Left ventricle myocardium superior (tissue), 1 donor: ENCODE data around the gene NSMF. TPM values are rescaled to one million over a fixed set of nuclear protein-coding genes. Genes with fewer than 3 reads are reported as not detected.
"Not testable (repeated sequence)": the region's sequence is repeated elsewhere in the genome, so short reads cannot be mapped to it uniquely, and the experiment has no call there.

Experiments used
- ATAC-seq: fragments of 200-7000 bp; cut with Tn5 transposase; one replicate; pipeline ENCODE4 v1.9.1; 2020; ENCODE audit warnings: mild to moderate bottlenecking, moderate library complexity
- DNase-seq: peaks from one replicate; pipeline ENCODE4 v3.0.0-alpha.2; 2020
- intact Hi-C: fragments of 100-400 bp; cut with micrococcal nuclease; formaldehyde crosslinking; loops from one replicate; pipeline ENCODE4 v1.11.0; 2022
- total RNA-seq: library from RNA; stranded (reverse); fragmentation: NEBNext Ultra II Directional; extraction: Animal tissue kit (Norgen Biotek cat#: 25700); gene quantifications from one replicate; pipeline ENCODE4 v1.2.1, GENCODE V29; 2021
- donor health status: DM: no; HTN: yes; CAD: no; lungs with severe emphysema.

Gene NSMF
- total RNA-seq, 1 donor from 2014 or later, result 10.2 TPM

DNA sequence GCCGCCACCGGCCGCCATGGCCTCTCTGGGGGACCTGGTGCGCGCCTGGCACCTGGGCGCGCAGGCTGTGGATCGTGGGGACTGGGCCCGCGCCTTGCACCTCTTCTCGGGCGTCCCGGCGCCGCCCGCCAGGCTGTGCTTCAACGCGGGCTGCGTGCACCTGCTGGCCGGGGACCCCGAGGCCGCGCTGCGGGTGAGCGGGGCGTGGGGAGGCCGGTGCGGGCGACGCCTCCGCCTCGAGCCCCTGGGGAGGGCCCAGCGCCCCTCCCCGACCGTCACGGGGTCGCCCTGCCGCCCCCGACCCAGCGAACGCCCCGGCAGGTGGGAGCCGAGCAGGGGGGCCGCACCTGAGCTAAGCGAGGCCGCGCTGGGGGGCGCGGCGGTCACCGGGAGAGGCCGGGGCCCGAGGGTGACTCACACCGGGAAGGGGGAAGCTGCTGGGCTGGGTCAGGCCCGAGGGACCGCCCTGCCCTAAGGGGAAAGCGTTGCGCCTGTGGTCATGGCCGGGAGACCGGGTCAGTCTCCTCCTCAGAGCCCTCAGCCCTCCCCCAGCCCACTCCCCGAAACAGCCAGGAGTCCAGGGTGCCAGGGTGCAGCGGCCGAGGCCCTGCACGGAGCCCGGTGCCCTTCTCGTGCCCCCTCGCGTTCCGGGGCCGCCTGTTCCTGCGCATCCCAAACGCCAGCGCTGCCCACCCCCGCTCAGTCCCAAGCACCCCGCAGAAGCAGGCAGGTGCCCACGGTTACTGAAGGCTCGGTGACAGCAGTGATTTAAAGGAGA lies 35.4 kb downstream of the NSMF start:
- intact Hi-C loops, result no loop called here
- ATAC-seq, result peak; percentile 12
- DNase-seq, result peak; percentile 46

- intact Hi-C loops, result no loop called here
- ATAC-seq (peak; percentile 95), DNase-seq (peak; percentile 97)
Measured at GRCh38 chr9:137422604-137423513, 36.3 kb downstream of the NSMF start, which contains the start of the genes EXD3 and NOXA1. Gene EXD3 (minus strand): TSS chr9:137423162. CDS start chr9:137395357, 27,805 bp downstream. Gene NOXA1 (plus strand): TSS chr9:137423393. CDS start chr9:137423530, 137 bp downstream.

- intact Hi-C loops, result no loop called here
- no peak for DNase-seq
- ATAC-seq, result no peak
Measured at GRCh38 chr9:137421838-137422603, 37.1 kb downstream of the NSMF start.

DNA sequence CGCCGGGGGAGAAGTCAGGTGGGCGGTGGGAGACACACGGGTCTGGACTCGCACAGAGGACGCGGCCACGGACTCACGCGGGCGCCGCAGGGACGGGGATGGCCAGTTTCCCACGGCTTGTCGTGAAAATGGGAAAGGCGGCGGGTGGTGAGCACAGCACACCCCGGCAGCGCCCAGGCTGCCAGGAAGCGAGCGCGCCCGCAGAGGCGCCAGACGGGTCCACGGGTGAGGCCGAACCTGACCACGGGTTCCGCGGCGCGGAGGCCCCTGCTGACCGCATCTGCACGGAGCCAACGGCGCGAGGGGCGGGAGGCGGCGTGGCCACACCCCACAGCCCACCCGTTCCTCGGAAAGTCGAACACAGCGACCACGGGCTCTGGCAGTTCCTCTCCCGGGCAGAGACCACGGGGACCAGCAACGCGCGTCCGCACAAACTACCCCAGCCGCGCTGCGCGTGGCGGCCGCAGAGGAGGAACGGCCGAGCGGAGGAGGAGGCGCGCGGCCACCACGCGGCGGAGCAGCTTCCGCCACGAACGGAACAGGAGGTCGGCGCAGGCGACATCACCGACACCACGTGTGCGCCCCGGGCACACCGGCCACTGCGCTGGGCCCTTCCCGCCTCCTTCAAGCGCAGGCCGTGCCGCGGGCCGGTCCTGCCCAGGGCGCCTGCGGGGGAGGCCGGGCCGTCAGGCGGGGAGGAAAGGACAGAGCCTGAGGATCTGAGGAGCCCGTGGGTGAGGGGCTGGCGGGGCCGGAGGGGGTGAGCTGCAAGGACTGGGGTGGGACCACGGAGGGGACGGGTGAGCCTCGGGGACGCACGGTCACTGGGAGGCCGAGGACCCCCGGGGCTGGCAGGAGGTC lies 41.7 kb downstream of the NSMF start:
- ATAC-seq (peak; percentile 47), DNase-seq (peak; percentile 47)
- intact Hi-C loops, result no loop called here

DNA sequence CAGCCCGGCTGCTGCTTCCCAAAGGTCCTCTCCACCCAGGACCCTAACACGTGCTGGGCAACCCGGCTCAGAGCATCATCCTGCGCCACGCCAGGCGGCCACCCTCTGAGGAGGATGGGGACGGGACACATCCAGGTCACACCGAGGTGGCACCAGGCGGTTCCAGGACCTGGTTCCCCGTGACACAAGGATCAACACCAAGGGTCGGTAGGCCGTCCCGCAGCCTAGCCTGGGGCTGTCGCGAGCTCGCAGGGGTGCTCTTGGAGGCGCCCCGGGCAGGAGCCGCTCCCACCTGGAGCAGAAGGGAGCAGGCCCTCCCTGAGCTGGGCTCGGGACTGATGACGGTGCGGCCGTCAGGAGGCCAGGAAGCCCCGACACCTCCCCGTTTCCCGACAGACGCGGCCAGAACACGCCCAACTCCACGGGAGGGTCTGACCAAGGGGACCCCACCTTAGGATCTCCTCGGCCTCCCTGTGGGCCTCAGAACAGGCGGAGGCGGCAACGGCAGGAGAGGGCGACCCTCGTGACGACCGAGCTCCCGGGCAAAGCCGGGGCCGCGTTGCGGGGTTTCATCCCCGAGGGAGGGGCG lies 42.5 kb downstream of the NSMF start:
- peak; percentile 17 for ATAC-seq
- intact Hi-C loops, result no loop called here
- DNase-seq, result peak; percentile 31

DNA sequence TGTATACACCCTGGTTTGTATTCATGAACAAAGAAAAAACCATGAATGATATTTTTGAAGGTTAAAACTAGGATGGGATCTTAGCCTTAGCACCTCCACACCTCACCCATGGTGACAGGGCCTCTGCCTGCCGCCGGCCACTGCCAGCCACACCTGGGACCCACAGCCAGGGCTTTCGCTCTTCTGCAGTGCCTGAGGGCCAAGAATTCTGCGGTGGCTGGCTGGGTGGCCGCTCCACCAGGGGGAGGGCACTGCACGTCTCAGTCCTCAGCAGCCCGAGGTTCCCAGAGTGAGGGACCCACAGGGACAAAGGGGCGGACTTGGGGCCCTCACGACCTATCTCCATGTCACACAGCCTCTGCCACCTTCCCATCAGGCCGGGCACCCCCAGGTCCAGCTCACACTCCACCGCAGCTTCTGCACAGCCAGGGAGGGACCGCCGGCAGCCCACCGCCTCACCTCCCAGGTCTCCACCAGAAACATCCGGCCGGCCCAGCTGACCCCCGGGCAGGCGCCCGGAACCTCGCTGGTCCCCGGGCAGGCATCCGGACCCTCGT lies 43.0 kb downstream of the NSMF start:
- DNase-seq (peak; percentile 22), ATAC-seq (no peak)
- intact Hi-C loops, result no loop called here

- ATAC-seq (no peak), DNase-seq (peak; percentile 11)
- intact Hi-C loops, result no loop called here
Measured at GRCh38 chr9:137415451-137415850, 43.7 kb downstream of the NSMF start.

DNA sequence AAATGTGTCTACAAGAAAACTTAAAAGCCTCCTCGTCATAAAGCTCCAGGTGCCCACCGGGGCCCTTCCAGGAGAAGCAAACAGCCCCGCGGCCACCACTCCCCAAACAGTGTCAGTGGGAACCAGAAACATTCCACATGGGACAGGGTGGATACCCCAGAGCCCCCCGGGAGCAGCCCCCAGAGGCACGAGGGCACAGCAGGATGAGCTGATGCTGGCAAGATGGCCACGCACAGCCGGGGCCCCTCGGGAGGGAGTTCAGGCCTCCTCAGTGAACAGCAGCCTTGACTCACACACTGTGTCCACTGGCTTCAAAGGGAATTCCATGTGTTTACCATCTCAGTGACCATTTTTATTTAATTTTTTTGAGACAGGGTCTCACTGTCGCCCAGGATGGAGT lies 46.7 kb downstream of the NSMF start:
- intact Hi-C loops, result no loop called here
- peak; percentile 12 for DNase-seq
- no peak for ATAC-seq

- peak; percentile 77 for DNase-seq
- peak; percentile 21 for ATAC-seq
- intact Hi-C loops, result no loop called here
Measured at GRCh38 chr9:137411645-137412380, 47.3 kb downstream of the NSMF start.

- ATAC-seq (no peak), DNase-seq (peak; percentile 43)
- intact Hi-C loops, result no loop called here
Measured at GRCh38 chr9:137411260-137411644, 47.9 kb downstream of the NSMF start.

- DNase-seq (peak; percentile 28), ATAC-seq (no peak)
- intact Hi-C loops, result no loop called here
Measured at GRCh38 chr9:137410891-137411249, 48.3 kb downstream of the NSMF start.

DNA sequence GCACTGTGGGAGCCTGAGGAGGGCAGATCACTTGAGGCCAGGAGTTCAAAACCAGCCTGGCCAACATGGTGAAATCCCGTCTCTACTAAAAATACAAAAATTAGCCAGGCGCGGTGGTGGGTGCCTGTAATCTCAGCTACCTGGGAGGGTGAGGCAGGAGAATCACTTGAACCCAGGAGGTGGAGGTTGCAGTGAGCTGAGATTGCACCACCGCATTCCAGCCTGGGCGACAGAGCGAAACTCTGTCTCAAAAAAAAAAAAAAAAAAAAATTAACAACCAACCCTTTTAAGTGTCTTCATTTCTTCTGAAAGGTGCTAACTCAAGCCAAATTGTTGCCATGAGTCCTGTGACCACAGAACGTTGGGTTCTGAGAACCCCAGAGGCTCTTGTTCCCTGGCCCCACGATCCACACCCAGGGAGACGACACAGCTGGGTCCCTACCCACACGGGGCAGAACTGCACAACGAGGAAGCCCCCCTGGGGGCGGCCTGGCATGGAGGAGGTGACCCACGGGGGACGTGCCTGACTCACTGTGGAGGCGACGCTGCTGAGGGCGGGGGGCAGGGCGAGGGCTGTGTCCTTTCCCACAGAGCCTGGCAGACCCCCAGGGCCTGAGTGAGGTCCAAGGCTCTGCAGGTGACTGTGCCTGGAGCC lies 48.8 kb downstream of the NSMF start:
- intact Hi-C loops, ATAC-seq: not testable (repeated sequence)
- peak; percentile 8 for DNase-seq

GRCh38 chr9:137409515-137409914 lies 49.6 kb downstream of the NSMF start:
- intact Hi-C loops, result loop anchor here (10.0 kb wide), 1 partner anchor 85 kb away; no protein-coding TSS in a partner anchor
- DNase-seq, result peak; percentile 19
- no peak for ATAC-seq

- ATAC-seq (no peak), DNase-seq (peak; percentile 21)
- intact Hi-C loops, result loop anchor here (10.0 kb wide), 1 partner anchor 84 kb away; no protein-coding TSS in a partner anchor
Measured at GRCh38 chr9:137408651-137409405, 50.3 kb downstream of the NSMF start.

DNA sequence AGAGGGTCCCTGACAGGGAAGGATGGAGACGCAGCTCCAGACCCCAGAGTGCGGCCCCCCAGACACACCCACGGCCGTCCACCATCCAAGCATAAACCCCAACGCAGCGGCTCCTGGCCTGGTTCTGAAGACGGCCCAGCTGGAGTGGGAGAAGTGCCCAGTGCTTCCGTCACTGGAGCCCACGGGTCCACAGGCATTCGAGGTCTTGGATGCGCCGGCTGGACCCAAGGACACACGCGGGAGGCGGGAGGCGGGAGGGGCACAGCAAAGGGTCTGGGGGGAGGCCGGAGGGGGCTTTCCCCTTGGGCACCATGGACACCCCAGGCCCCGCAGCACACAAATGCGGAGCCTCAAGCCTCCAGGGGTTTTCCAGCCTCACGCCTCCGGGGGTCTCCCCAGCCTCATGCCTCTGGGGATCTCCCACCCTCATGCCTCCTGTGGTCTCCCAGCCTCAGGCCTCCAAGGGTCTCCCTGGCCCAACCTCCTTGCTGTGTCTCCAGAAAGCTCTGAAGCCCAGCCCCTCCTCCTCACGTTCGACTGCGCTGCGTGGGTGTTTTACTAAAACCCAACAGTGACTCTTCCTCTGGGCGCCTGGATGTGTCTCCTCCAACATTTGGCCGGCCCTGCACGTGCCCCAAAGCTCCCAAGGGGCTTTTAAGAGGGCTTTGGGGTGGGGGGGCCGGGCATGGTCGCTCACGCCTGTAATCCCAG lies 51.4 kb downstream of the NSMF start:
- DNase-seq, result peak; percentile 79

More for the DNA sequence above, 51.4 kb downstream of the NSMF start:
- peak; percentile 50 for ATAC-seq
- intact Hi-C loops, result loop anchor here (10.0 kb wide), 1 partner anchor 83 kb away; no protein-coding TSS in a partner anchor
